Duodenal mucosa (tissue), 2 donors: ENCODE data around the gene ROR2.

Experiments
- H3K27ac ChIP-seq: one replicate; pipeline ENCODE4 v1.7.0; 2013; ENCODE audit warnings: low read depth, low read length
- H3K27me3 ChIP-seq, 2 donors: one replicate each; pipeline ENCODE4 v1.7.0; 2013; ENCODE audit warnings: low read length in 2 of 2, control low read depth in 1 of 2; ENCODE audit not compliant: insufficient read depth in 2 of 2, control insufficient read depth in 1 of 2
- H3K36me3 ChIP-seq, 2 donors: one replicate each; pipeline ENCODE4 v1.7.0; 2013; ENCODE audit warnings: low read length in 2 of 2, control low read depth in 1 of 2; ENCODE audit not compliant: insufficient read depth in 2 of 2, control insufficient read depth in 1 of 2
- H3K4me1 ChIP-seq, 2 donors: one replicate each; pipeline ENCODE4 v1.7.0; 2013; ENCODE audit warnings: low read length in 2 of 2, control low read depth in 1 of 2; ENCODE audit not compliant: insufficient read depth in 2 of 2, control insufficient read depth in 1 of 2
- H3K4me3 ChIP-seq, 2 donors: one replicate each; pipeline ENCODE4 v1.7.0; 2013; ENCODE audit warnings: low read length in 2 of 2, low read depth in 1 of 2
- H3K9ac ChIP-seq, 2 donors: one replicate each; pipeline ENCODE4 v1.7.0; 2013; ENCODE audit warnings: low read length in 2 of 2, low read depth in 1 of 2
- H3K9me3 ChIP-seq, 2 donors: one replicate each; pipeline ENCODE4 v1.7.0; 2013; ENCODE audit warnings: low read length in 2 of 2, control low read depth in 1 of 2; ENCODE audit not compliant: control insufficient read depth in 1 of 2

ROR2 gene

DNA sequence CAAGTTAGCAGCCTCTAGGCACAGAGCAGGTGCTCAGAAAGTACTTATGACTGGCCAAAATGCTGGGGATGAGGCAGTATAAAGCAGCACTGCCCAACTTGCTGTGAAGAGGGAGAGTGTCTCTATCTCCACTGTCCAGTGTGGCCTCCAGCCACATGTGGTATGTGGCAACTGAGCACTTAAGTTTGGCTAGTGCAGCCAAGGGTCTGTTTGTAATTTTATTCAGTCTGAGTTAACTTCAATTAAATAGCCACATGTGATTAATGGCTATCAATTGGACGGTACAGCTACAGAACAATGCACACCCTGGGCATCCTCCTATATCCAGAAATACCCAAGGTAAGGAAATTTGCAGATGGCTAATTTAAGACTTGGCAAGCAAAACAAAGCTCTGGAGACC, 26.9 kb downstream of the ROR2 start:
- no peak overlapping the region for H3K9ac ChIP-seq

GRCh38 chr9:91921371-91921770, 28.7 kb downstream of the ROR2 start:
- no peak overlapping the region for H3K9ac ChIP-seq
- H3K9me3 ChIP-seq = no peaks in the 10 kb centered on the region
- no peaks in the 10 kb centered on the region for H3K4me1 ChIP-seq
- no peak overlapping the region for H3K4me3 ChIP-seq
- H3K27me3 ChIP-seq = peaks cover 2 to 4% of the 10 kb centered on the region in 2 donors
- no peaks in the 10 kb centered on the region for H3K36me3 ChIP-seq
- H3K27ac ChIP-seq = no peak overlapping the region

More for the DNA sequence above, 26.9 kb downstream of the ROR2 start:
- Histone ChIP-seq H3K9me3 (no peaks in the 10 kb centered on the region), H3K27ac (no peak overlapping the region), H3K4me1 (no peaks in the 10 kb centered on the region), H3K27me3 (peaks cover 0 to 4% of the 10 kb centered on the region in 2 donors), H3K4me3 (no peak overlapping the region), H3K36me3 (no peaks in the 10 kb centered on the region)

- no peak overlapping the region for H3K27ac ChIP-seq
These were observed 29.2 kb downstream of the ROR2 start for GRCh38 chr9:91920630-91921350.

DNA sequence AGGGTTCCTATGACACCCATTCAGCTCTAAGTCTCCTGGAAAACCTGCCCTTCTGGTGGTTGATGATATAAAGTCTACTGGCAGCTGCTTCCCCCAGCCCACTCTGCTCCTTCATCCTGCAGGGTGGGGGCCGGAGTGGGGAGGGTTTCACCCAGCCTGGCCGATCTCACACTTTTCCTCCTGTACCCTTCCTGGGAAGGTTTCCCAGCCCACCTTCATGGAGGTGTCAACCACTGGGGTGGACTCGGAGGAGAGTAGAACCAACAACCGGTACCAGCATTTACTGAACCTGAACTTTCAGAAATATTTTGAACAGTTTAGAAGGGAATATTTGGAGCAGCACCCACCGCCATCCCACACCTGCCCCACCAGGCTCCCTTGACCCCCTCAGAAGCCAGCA, 30.4 kb downstream of the ROR2 start:
- no peak overlapping the region for H3K4me3 ChIP-seq
- no peaks in the 10 kb centered on the region for H3K9me3 ChIP-seq
- H3K27ac ChIP-seq = no peak overlapping the region
- H3K36me3 ChIP-seq = no peaks in the 10 kb centered on the region
- no peak overlapping the region for H3K9ac ChIP-seq
- H3K4me1 ChIP-seq = no peaks in the 10 kb centered on the region
- H3K27me3 ChIP-seq = peaks cover 2 to 4% of the 10 kb centered on the region in 2 donors

More at GRCh38 chr9:91920630-91921350, 29.2 kb downstream of the ROR2 start:
- no peaks in the 10 kb centered on the region for H3K4me1 ChIP-seq
- no peak overlapping the region for H3K4me3 ChIP-seq
- H3K9ac ChIP-seq = no peak overlapping the region
- no peaks in the 10 kb centered on the region for H3K36me3 ChIP-seq
- peaks cover 2 to 4% of the 10 kb centered on the region in 2 donors for H3K27me3 ChIP-seq
- no peaks in the 10 kb centered on the region for H3K9me3 ChIP-seq

- Histone ChIP-seq H3K27ac (no peak overlapping the region), H3K4me3 (no peak overlapping the region), H3K4me1 (no peaks in the 10 kb centered on the region), H3K9me3 (no peaks in the 10 kb centered on the region), H3K36me3 (no peaks in the 10 kb centered on the region), H3K27me3 (peaks cover 2 to 4% of the 10 kb centered on the region in 2 donors), H3K9ac (no peak overlapping the region)
These were observed 32.6 kb downstream of the ROR2 start for GRCh38 chr9:91917436-91917835.

DNA sequence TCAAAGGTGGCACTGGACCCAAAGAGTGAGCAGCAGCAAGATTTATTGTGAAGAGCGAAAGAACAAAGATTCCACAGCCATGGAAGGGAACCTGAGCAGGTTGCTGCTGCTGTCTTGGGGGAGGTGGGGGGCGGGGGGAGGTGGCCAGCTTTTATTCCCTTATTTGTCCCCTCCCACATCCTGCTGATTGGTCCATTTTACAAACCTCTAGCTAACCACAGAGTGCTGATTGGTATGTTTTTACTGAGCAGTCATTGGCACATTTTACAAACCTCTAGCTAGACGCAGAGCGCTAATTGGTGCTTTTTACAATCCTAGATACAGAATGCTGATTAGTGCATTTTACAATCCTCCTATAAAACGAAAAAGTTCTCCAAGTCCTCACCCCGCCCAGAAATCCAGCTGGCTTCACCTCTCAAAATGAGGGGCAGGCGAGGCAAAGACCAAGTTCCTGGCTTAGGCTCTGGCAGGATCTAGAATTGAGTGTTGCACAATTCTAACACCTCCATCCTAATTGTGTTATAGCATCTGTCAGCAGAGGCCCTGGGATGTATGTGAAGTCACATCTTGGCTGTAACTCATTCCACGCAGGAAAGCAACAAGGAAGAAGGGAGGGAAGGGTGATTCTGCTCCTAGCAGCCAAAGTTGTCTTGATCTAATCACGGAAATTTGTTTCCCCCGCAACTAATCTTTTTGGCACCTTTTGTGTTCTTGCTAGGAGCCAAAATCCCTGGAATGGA, 34.3 kb downstream of the ROR2 start:
- H3K4me3 ChIP-seq = no peak overlapping the region
- H3K9me3 ChIP-seq = no peaks in the 10 kb centered on the region
- no peaks in the 10 kb centered on the region for H3K4me1 ChIP-seq
- H3K27me3 ChIP-seq = peaks cover 2 to 4% of the 10 kb centered on the region in 2 donors
- no peak overlapping the region for H3K9ac ChIP-seq
- H3K27ac ChIP-seq = no peak overlapping the region
- H3K36me3 ChIP-seq = no peaks in the 10 kb centered on the region

GRCh38 chr9:91914937-91915336, 35.1 kb downstream of the ROR2 start:
- H3K4me1 ChIP-seq = no peaks in the 10 kb centered on the region

DNA sequence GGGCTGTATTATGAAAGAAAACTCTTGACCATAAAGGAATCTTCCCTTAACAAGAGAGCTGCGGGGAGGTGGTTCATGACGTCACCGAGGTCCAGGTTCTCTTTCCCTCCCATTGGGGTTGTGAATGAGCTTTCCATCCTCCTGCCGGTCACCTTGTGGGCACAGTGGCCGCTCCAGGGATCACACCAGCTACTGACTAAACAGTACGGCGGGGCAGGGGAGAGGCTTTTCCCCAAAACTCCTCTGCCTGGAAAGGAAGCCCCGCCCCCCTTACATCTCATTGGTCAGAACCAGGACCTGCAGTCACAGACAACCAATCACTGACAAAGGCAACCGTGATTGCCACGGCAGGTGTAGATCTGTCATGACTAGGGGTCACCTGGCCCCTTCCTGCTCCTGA, 35.6 kb downstream of the ROR2 start:
- Histone ChIP-seq H3K4me3 (no peak overlapping the region), H3K4me1 (no peaks in the 10 kb centered on the region), H3K27me3 (peaks cover 2 to 4% of the 10 kb centered on the region in 2 donors), H3K9me3 (no peaks in the 10 kb centered on the region), H3K9ac (no peak overlapping the region), H3K27ac (no peak overlapping the region), H3K36me3 (no peaks in the 10 kb centered on the region)

More at GRCh38 chr9:91914937-91915336, 35.1 kb downstream of the ROR2 start:
- H3K27me3 ChIP-seq = peaks cover 2 to 4% of the 10 kb centered on the region in 2 donors
- no peak overlapping the region for H3K9ac ChIP-seq
- no peaks in the 10 kb centered on the region for H3K9me3 ChIP-seq
- H3K27ac ChIP-seq = no peak overlapping the region
- H3K4me3 ChIP-seq = no peak overlapping the region
- H3K36me3 ChIP-seq = no peaks in the 10 kb centered on the region

- no peaks in the 10 kb centered on the region for H3K4me1 ChIP-seq
These were observed 36.0 kb downstream of the ROR2 start for GRCh38 chr9:91913986-91914385.

GRCh38 chr9:91913096-91913495, 36.9 kb downstream of the ROR2 start:
- Histone ChIP-seq H3K4me3 (no peak overlapping the region), H3K4me1 (no peaks in the 10 kb centered on the region), H3K36me3 (no peaks in the 10 kb centered on the region), H3K27me3 (peaks cover 0 to 2% of the 10 kb centered on the region in 2 donors), H3K9me3 (no peaks in the 10 kb centered on the region), H3K9ac (no peak overlapping the region), H3K27ac (no peak overlapping the region)

More at GRCh38 chr9:91913986-91914385, 36.0 kb downstream of the ROR2 start:
- Histone ChIP-seq H3K36me3 (no peaks in the 10 kb centered on the region), H3K9ac (no peak overlapping the region), H3K9me3 (no peaks in the 10 kb centered on the region), H3K4me3 (no peak overlapping the region), H3K27ac (no peak overlapping the region), H3K27me3 (peaks cover under 1 to 2% of the 10 kb centered on the region in 2 donors)
